HG02852 (cell line): ENCODE data around the gene PIEZO1.

ENCODE experiments used
- ATAC-seq: cut with Tn5 transposase; IDR thresholded peaks from one replicate; pipeline ENCODE4 v1.9.1; 2021; ENCODE audit warnings: mild to moderate bottlenecking, moderate library complexity; ENCODE audit not compliant: unreplicated experiment

PIEZO1 gene

DNA sequence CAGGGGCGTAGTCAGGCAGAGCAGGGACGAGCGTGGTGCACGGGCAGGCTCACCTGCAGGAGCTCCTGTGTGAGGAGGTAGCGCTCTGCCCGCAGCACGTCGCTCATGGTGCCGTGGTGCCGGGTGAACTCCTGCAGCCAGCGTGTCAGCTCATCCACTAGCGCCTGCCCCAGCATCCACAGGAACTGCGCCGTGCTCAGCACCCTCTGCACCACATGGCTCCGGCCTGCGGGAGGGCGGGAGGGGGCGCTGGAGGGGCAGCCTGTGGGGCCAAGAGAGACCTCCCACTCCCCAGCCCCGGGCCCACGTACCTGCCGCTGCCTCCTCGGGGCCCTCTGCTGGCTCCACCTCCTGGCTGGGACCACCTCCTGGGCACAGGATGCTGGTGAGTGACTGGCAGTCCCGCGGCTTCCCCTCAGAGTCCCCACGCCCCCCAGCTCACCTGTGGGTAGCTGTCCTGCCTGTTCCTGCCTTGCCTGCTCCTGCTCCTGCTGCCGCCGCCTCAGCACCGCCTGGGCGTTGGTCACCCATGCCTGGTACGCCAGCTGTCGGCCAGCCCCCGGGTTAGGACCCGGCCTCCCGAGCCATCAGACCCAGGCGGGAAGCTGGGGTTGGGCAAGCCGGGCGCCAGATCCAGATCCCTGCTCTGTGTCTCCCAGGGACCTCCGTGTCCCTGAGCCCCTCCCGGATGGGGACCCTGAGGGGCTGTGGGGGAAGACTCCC is 62.1 kb downstream of the PIEZO1 start:
- no peak for ATAC-seq

DNA sequence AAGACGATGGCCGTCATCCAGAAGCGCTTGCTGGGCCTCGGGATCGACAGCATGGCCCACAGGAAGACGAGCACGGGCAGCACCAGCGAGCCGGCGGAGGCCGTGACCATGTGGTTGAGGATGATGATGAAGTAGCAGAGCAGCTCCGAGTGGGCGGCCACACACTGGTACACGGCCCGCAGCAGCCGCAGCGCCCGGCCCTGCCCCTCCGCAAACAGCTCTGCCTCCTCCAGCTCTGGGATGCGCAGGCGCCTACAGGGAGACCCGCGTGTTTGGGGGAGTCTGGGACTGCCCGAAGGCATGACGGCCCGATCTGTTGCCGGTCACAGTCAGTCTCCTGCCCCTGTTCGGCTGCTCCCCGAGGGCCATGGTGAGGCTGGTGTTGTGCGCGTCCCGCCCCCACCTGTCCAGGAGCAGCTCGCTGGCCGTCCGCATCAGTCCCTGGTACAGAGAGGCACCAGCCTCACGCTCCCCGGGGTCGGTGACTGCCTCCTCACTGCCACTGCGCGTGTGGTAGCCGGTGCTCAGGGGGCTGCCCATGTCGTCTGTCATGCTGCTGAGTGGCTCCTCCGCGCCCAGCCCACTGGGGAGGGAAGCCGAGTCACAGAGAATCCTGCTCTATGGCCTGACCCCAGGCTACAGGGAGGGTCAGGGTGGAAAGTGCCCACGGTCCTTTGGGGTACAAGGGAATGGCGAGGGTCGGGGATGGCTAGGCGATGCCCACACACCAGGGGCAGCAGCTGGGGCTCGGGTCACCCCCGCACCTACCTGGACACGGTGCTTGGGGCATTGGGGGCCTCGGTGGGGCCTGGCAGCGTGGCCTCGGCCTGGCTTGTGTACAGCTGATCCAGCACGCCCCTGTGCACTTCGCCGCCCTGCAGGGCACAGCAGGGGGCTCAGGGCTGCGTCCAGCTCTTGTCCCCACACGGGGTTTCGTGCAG is 62.9 kb downstream of the PIEZO1 start:
- ATAC-seq, result no peak

DNA sequence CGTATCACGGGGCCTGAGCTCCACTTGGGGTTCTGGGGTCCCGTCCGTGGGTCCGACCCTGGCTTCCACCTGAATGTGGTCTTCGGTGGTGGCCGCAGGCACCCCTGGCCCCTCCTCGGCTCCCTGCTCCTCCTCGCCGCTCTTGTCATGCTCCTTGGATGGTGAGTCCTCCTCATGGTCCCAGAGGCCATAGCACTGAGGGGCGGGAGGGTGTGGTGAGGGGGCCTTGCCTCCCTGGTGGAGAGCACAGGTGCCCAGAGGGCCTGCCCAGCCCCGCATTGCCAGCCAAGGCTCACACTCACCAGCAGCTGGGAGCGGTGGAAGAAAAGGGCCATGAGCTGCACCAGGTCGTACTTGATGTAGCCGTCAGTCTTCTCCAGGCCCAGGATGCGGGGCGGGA is 63.8 kb downstream of the PIEZO1 start:
- no peak for ATAC-seq

DNA sequence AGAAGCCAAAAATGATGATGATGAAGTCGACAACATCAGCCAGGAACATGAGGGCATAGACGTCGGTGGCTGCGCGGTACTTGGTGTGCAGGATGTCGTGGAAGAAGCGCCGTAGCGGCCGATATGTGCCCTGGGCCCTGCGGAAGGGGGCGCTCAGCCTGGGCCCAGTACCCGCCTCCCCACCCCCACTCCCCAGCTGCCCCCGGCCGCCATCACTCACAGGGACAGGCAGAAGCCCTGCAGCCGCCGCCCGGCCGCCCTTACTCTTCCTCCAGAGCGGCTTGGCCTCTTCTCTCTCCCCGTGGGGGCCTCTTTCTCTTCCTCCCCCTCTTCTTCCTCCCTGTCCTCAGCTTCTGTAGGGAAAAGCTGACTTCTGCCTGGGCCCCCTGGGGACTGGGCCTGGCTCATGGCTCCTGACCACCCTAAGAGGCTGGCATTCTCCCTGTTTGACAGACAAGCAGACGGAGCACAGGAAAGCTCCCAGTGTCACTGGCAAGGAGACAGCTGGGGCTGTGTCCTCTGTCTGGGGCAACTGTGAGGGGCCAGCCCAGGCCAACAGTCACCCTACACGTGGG is 64.5 kb downstream of the PIEZO1 start:
- ATAC-seq, result no peak

DNA sequence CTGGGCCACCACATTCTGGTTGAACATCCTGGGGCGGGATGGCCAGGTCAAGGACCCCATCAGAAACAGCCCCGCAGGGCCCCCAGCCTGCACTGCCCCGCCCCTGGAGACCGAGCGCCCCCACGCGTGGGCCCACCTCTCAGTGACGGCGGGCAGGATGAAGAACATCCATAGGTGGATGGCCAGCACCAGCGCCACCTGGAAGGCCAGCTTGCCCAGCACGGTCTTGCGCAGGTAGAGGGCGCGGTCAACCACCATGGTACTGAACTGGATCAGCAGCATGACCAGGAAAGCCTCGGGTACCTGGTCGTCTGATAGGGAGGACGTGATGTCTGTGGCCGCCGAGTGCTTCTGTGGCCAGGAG is 65.1 kb downstream of the PIEZO1 start:
- ATAC-seq, result no peak

DNA sequence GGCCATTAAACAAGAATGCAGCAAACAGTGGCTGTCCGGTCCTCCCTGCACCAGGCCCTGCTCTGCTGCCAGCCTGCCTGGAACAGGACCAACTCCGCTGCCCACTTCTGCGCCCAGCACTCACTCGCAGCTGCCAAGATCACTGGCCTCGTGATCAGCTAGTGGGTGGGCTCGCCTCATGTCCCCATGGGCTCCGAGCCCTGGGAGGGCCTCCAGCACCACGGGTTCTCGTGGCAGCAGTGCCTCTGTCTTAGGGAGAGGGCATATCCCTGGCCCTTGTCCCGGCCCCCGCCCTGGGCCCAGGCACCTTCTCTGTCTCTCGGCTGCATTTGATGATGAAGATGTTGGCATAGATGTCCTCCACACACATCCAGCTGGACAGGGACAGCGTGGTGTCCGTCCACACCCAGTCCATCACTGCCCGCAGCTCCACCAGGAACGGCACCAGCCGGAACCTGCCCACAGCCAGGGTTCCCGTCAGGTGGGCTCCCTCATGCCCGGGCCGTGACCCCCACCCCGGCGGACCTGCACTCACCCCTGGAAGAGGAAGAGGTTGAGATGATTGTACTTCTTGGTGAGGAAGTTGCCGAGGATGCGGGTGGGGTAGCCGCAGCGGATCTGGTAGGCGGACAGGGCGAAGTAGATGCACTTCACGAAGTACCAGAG is 65.6 kb downstream of the PIEZO1 start:
- no peak for ATAC-seq

DNA sequence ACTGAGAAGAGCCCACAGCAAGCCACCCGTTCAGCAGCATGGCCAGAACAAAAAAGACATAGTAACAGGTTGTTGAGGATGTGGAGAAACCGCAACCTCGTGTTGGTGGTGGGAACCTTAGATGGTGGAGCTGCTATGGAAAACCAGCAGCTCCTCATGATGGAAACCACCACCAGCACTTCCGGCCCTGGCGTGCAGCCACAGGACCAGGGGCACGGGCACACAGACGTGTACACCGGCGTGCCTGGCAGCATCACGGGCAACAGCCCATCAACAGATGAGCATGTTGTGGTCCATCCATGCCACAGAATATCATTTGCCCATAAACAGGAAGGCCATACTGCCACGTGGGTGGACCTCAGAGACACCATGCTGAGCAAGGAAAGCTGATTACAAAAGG is 66.8 kb downstream of the PIEZO1 start:
- ATAC-seq, result no peak

DNA sequence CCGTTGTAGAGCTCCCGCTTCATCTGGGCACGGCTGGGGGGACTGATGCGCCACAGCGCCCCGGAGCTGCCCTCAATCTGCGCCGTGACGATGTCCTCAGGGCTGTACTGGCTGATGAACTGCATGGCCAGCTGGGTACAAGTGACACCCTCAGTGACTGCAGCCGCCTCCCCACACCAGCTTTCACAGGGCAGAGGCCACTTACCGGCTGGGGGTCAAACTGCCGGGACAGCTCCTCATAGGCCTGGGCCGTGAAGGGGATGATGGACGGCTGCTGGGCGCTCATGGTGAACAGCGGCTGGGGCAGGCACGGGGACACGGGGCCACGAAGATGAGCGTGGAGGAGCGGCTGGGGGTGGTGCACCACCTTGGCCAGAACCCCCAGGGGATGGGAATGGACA is 68.4 kb downstream of the PIEZO1 start:
- no peak for ATAC-seq

DNA sequence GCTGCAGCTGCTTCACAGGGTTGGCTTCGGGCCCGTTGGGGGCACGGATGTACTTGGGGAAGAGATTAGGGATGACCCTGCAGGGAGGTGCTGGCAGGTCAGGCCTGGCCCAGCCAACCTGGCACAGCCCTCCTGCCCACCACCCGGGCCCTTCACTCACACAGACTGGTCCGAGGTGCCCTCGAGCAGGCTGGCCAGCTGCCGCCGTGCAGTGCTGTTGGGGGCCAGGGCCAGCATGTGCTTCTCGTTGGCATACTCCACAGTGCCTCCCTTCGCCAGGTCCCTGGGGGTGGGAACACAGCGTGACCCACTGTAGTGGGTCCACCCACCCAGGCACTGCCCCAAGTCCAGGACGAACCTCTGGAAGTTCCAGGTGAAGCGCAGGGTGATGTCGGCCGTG is 68.8 kb downstream of the PIEZO1 start:
- ATAC-seq, result no peak

DNA sequence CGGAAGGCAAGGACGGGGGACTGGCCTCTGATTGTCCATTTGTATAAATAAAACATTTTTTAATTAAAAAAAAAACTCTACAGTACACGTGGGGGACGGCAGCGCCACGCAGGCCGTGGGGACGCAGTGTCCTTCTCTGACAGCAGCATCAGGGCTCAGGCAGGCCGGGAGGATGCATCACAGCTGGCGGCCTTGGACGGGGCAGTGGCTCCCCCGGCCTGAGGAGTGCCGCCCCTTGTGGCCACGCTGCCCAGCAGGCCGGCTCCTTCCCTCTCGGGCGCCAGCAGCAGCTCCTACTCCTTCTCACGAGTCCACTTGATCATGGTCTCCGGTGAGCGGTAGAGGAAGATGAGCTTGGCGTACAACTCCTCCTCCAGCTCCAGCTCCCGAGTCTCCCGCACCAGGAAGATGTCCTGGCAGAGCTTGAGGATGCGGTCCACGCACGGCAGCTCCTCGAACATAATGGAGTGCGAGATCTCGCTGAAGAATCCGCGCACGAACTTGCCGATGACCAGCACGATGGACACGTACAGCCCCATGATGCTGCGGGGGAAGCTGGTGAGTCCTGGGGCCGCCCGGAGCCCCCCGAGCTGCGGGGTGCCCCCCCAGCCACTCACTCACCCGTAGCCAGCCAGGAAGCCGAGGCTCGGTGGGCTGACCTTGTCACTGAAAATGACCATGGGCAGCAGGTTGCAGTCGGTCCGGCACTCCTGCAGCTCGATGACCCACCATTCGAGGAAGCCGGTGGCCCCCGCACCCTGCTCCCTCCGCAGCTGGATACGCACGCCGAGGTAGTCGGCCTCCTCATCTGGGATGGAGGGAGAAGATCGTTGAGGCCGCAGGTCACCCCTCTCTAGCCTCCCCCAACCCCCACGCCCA is 69.5 kb downstream of the PIEZO1 start:
- no peak for ATAC-seq

DNA sequence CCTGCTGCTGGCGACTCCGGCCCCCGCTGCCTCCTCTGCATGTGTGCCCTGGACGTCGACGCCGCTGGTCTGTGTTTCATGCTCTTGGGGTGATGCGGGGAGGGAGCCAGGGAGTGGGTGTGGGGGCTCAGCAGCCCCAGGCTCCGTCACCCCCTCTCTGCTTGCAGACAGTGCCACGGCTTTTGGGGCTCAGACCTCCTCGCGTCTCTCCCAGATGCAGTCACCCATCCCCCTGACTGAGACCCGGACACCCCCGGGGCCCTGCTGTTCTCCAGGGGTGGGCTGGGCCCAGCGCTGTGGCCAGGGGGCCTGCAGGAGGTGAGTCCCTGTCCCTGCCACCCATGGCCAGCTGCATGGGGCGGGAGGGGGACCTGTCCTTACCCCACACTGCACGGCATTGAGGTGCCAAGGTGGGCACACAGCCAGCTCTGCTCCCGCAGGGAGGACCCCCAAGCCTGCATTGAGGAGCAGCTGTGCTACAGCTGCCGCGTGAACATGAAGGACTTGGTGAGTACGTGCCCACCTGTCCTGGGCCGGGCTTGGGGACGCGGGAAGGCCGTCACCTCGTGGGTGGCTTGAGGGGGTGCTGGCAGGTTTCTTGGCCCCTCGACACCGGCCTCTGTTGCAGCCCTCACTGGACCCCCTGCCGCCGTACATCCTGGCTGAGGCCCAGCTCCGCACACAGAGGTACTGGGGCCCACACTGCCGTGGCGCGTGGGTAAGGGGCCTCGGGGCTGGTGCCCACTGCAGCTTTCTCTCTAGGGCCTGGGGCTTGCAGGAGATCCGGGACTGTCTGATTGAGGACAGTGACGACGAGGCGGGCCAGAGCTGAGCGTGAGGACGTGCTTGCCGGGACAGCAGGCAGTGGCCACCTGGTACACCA is 70.4 kb downstream of the PIEZO1 start:
- no peak for ATAC-seq

DNA sequence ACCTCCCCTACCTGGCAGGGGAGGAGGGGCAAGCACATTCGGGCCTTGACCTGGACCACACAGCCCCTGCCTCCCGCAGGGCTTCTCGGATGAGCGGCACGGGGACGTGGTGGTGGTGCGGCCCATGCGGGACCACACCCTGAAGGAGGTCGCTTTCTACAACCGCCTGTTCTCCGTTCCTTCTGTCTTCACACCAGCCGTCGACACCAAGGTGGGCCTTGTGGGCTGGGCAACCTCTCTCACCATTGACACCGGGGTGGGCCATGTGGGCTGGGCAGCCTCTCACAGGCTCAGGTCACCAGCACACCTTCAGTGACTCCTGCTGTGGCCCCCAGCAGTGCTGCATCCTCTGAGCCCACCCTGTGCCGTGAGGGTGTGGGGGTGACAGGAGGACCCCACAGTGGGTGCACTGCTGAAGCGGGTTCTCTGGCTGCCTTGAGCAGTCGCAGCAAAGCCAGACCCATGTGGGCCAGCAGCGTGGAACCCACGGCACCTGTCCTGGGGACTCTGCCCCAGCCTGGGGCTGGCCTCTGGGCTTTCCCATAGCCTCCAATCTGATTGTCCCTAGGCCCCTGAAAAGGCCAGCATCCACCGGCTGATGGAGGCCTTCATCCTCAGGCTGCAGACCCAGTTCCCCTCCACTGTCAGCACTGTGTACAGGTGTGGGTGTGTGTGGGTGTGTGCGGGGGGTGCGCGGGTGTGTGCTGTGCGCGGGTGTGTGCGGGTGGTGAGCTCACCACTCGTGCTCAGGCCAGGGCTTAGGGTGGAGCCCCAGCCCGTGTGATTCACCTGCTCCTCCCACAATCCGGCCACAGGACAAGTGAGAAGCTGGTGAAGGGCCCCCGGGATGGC is 71.2 kb downstream of the PIEZO1 start:
- ATAC-seq, result no peak

DNA sequence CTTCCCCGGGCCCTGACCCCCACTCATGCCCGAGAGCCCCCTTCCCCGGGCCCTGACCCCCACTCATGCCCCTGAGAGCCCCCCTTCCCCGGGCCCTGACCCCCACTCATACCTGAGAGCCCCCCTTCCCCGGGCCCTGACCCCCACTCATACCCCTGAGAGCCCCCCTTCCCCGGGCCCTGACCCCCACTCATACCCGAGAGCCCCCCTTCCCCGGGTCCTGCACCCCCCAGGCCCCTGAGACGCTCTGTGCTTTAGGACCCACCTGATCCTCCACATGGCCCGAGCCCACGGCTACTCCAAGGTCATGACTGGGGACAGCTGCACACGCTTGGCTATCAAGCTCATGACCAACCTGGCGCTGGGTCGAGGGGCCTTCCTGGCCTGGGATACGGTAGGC is 72.0 kb downstream of the PIEZO1 start:
- no peak for ATAC-seq

DNA sequence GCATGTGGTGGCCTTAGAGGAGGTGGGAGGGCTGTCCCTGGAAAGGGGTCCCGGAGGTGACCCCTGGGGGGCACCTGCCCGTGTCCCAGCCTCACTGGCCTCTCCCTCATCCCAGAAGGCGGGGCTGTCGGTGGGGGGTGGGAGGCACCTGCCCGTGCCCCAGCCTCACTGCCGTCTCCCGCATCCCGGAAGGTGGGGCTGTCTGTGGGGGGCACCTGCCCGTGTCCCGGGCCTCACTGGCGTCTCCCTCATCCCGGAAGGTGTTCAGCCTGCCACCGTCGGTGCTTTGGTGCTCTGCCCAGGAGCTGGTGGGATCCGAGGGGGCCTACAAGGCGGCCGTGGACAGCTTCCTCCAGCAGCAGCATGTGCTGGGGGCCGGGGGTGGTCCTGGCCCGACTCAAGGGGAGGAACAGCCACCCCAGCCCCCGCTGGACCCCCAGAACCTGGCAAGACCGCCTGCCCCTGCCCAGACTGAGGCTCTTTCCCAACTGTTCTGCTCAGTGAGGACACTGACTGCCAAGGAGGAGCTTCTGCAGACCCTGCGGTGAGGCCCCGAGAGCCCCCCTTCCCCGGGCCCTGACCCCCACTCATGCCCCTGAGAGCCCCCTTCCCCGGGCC is 72.5 kb downstream of the PIEZO1 start:
- ATAC-seq, result no peak

DNA sequence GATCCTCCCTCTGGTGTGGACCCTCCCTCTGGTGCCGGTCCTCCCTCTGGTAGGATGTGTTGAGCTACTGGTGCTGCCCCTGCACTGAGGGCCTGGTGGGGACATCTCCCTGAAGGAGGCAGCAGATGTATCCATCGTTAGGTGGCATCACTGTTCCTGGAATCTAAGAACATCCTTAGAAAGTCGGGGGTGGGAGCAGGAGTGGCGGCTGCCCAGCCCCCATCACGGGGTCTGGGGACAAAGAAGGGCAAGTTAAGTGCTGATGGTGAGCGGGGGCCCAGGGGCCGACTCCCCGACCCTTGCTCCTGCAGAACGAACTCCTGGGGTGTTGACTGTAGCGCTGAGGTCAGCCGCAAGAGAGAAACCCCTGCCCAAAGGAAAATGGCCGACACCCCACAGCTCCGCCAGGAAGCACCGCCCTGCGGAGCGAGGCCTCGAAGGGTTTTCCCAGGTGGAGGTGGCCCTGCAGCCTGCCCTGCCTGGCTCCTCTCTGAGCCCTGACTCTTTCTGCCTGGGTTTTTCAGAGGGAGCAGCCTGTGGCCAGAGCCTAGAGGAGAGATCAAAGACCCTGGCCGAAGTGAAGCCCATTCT is 73.2 kb downstream of the PIEZO1 start:
- ATAC-seq, result no peak

DNA sequence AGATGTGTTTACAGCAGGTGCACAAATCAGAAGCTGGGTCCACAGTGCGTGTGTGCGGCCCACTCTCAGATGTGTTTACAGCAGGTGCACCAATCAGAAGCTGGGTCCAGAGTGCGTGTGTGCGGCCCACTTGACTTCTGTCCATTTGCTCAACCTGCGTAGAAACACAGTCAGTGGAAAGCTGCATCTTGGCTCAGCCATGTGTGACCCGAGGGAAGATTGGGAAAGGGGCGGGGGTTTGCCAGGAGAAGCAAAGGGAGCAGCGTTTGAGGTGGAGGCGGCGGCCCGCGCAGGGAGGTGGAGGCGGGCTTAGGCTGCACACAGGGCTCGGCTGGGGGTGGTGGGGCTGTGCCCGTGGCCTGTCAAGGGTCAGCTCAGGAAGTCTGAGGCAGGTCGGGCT is 74.5 kb downstream of the PIEZO1 start:
- ATAC-seq, result no peak

DNA sequence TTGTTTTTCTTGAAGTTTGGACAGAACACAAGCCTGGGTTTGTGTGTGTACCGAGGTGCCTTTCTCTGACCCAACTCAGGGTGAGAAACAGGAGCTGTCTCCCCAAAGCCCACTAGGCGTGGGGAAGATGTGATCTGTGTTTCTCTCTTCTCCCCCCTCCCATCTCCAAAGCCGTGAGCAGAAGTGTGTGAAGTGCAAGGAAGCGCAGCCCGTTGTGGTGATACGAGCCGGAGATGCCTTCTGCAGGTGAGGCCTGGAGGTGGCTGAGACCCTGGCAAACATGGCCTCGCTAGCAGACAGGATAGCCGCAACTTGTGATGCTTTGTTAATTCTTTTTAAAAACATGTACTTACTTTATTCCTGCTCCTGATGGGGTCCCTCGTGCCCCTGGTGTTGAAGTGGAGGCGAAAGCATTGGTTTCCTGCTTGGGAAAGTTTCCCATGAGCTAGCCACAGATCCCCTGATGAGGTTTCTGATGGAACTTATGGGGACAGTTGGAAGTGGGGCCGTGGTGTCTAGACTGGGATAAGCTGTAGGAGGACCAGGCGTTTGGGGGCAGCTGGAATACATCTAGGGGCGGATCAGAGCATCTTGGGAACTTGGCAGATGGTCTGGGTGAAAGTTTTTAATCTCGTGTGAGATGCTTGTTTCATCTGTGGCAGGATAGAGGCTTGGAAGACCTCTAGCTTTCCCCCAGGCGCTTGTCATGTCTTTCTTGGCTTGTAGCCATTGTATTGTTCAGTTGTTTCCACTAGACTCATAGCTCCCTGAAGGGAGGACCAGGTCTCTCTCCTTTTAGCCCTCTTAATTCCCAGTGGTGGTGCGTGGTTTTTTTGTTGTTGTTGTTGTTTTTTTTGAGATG is 77.8 kb downstream of the PIEZO1 start:
- no peak for ATAC-seq
